HG02938 (cell line): ENCODE measurements around the gene GALNT9.

Experiments
- ATAC-seq: cut with Tn5 transposase; IDR thresholded peaks from one replicate; pipeline ENCODE4 v1.9.1; 2021; ENCODE audit warnings: mild to moderate bottlenecking, moderate library complexity; ENCODE audit not compliant: unreplicated experiment

Gene GALNT9

GRCh38 chr12:132327336-132328171, 1.8 kb downstream of the GALNT9 start:
- ATAC-seq, result no peak

- ATAC-seq, result no peak
These were observed 2.7 kb downstream of the GALNT9 start for GRCh38 chr12:132326646-132327045.

GRCh38 chr12:132325733-132326130, 3.7 kb downstream of the GALNT9 start:
- no peak for ATAC-seq

- ATAC-seq, result no peak
These were observed 4.3 kb downstream of the GALNT9 start for GRCh38 chr12:132324841-132325732.

- ATAC-seq, result no peak
These were observed 5.2 kb downstream of the GALNT9 start for GRCh38 chr12:132324173-132324572.

- no peak for ATAC-seq
These were observed 6.0 kb downstream of the GALNT9 start for GRCh38 chr12:132323171-132324010.

- no peak for ATAC-seq
These were observed 6.9 kb downstream of the GALNT9 start for GRCh38 chr12:132322206-132323132.

- no peak for ATAC-seq
These were observed 7.9 kb downstream of the GALNT9 start for GRCh38 chr12:132321321-132322118.

- no peak for ATAC-seq
These were observed 8.6 kb downstream of the GALNT9 start for GRCh38 chr12:132320767-132321211.

- no peak for ATAC-seq
These were observed 9.3 kb downstream of the GALNT9 start for GRCh38 chr12:132319991-132320570.

GRCh38 chr12:132319359-132319950, 9.9 kb downstream of the GALNT9 start:
- ATAC-seq, result no peak

- ATAC-seq, result no peak
These were observed 10.8 kb downstream of the GALNT9 start for GRCh38 chr12:132318618-132319033.

- ATAC-seq, result no peak
These were observed 11.3 kb downstream of the GALNT9 start for GRCh38 chr12:132318135-132318534.

- ATAC-seq, result no peak
These were observed 12.0 kb downstream of the GALNT9 start for GRCh38 chr12:132317233-132317938.

GRCh38 chr12:132316497-132317232, 12.7 kb downstream of the GALNT9 start:
- ATAC-seq, result no peak

GRCh38 chr12:132315951-132316350, 13.4 kb downstream of the GALNT9 start:
- no peak for ATAC-seq

GRCh38 chr12:132315507-132315906, 13.9 kb downstream of the GALNT9 start:
- no peak for ATAC-seq
